ENCODE results near the gene PCBP4. TPM values are rescaled to one million over a fixed set of nuclear protein-coding genes. Genes with fewer than 3 reads are reported as not detected.

Gene PCBP4
- total RNA-seq, 1 experiment from 2014 or later: 28.7 TPM

DNA sequence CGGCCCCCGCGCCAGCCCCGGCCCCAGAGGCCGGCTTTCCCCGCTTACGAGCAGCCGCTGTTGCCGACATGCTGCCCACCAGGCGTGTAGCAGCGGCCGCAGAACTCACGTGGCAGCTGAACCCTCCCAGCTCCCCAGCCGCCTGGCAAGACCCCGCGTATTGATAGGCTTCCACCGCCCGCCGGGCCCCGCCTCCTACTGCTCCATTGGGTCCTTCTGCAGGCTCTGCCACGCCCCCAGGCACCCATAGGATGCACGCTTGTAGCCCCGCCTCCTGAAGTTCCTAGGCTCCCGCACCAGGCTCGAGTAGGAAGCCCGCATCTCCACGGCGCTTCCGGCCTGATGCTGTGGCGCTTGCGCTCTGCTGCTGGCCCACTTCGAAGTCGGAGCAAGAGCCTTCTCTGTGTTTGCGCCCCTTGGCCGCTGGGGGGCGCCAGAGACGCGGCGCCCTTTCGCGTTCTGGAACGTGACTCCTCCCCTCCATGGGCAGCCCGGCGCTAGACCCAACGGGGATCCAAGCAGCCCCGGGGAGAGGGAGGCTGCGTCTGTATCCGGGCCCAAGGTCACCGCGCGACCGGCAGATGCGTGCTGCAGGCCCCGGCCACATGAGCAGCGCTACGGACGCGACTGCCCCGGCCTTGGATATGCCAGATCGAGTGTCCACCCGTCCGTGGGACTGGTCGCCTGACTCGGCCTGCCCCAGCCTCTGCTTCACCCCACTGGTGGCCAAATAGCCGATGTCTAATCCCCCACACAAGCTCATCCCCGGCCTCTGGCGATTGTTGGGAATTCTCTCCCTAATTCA is 25.3 kb downstream of the PCBP4 start, which contains the start of the genes PARP3 and RRP9:
PARP3 (plus strand) TSS at position 566 of the 805 bp plus-strand sequence. CDS start 993 bp downstream, outside the sequence.
RRP9 (minus strand) TSS at position 107 of the 805 bp plus-strand sequence; CDS start at position 70, 37 bp downstream.
- Mint-ChIP-seq H3K9me3 (no peaks in the 10 kb centered on the region), H3K27me3 (ENCODE audit: low read depth) (no peaks in the 10 kb centered on the region; the same call in 1 of the 2 replicates), H3K4me1 (peaks cover 17% of the 10 kb centered on the region), H3K36me3 (peaks cover 27% of the 10 kb centered on the region), H3K27ac (no peak within 1 kb of the TSS), H3K4me3 (peak within 1 kb of the TSS; percentile 91)
- peak; percentile 96 for ATAC-seq
- ChIA-PET CTCF (interaction anchor here (0.6 to 3.4 kb wide), 44 partner anchors 11 to 879 kb away, joined by 3 to 49 read pairs (median 5); partner anchors contain the start of genes ABHD14A, ABHD14B, ACY1 and DUSP7), POLR2A (interaction anchor here (1.0 to 2.5 kb wide), 4 partner anchors 12 to 49 kb away, joined by 3 to 19 read pairs (median 4); partner anchors contain the start of genes ACY1 and PCBP4)
- peak; percentile 100 for DNase-seq (ENCODE audit: low spot score)
- TF ChIP-seq, protein P1, sequence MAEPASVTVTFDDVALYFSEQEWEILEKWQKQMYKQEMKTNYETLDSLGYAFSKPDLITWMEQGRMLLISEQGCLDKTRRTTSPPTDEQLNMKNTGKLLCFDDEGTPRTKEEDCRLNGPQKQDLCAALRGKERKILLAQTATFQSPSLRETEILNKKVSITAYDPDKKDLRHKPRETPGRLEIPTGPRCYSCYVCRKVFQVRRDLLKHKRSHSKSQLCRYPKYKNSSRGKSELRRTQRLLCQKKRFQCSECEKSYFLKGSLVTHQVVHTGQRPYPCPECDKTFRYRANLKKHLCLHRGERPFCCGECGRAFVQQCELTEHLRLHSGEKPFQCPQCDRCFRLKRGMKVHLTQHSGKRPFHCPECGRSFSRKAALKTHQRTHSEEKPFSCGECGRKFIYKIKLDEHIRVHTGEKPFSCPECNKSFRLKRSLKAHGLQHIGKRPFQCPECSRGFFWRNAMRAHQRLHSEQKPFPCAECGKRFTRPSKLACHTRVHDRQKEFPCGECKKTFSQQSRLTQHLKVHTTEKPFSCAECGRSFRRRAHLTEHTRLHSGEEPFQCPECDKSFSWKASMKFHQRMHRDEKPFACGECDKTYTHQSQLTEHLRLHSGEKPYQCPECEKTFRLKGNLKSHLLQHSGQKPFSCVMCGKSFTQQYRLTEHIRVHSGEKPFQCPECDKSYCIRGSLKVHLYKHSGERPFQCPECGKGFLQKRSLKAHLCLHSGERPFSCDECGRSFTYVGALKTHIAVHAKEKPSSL (CRISPR knock-in tag; conservative IDR thresholded peaks at IDR 0.05): no peak
- TF ChIP-seq ZNF396 (CRISPR knock-in tag; IDR thresholded peaks at IDR 0.05; ENCODE audit: borderline replicate concordance): no peak
- TF ChIP-seq, protein P2, sequence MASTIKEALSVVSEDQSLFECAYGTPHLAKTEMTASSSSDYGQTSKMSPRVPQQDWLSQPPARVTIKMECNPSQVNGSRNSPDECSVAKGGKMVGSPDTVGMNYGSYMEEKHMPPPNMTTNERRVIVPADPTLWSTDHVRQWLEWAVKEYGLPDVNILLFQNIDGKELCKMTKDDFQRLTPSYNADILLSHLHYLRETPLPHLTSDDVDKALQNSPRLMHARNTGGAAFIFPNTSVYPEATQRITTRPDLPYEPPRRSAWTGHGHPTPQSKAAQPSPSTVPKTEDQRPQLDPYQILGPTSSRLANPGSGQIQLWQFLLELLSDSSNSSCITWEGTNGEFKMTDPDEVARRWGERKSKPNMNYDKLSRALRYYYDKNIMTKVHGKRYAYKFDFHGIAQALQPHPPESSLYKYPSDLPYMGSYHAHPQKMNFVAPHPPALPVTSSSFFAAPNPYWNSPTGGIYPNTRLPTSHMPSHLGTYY (CRISPR knock-in tag; IDR thresholded peaks at IDR 0.05): no peak
- TF ChIP-seq FOXP1 (CRISPR knock-in tag; IDR thresholded peaks at IDR 0.05; ENCODE audit: borderline replicate concordance): 0 out of 2 replicates have a peak, but pooled peaks have one; percentile 9
- no peak for TF ChIP-seq TEAD4 (CRISPR knock-in tag; IDR thresholded peaks at IDR 0.05)
- TF ChIP-seq ZNF263 (CRISPR knock-in tag; IDR thresholded peaks at IDR 0.05; ENCODE audit: low read depth): peak; percentile 24; the same call in 1 of the 2 replicates
- TF ChIP-seq, protein P3, sequence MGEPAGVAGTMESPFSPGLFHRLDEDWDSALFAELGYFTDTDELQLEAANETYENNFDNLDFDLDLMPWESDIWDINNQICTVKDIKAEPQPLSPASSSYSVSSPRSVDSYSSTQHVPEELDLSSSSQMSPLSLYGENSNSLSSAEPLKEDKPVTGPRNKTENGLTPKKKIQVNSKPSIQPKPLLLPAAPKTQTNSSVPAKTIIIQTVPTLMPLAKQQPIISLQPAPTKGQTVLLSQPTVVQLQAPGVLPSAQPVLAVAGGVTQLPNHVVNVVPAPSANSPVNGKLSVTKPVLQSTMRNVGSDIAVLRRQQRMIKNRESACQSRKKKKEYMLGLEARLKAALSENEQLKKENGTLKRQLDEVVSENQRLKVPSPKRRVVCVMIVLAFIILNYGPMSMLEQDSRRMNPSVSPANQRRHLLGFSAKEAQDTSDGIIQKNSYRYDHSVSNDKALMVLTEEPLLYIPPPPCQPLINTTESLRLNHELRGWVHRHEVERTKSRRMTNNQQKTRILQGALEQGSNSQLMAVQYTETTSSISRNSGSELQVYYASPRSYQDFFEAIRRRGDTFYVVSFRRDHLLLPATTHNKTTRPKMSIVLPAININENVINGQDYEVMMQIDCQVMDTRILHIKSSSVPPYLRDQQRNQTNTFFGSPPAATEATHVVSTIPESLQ (CRISPR knock-in tag; IDR thresholded peaks at IDR 0.05): no peak
- TF ChIP-seq, protein P4, sequence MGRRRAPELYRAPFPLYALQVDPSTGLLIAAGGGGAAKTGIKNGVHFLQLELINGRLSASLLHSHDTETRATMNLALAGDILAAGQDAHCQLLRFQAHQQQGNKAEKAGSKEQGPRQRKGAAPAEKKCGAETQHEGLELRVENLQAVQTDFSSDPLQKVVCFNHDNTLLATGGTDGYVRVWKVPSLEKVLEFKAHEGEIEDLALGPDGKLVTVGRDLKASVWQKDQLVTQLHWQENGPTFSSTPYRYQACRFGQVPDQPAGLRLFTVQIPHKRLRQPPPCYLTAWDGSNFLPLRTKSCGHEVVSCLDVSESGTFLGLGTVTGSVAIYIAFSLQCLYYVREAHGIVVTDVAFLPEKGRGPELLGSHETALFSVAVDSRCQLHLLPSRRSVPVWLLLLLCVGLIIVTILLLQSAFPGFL (CRISPR knock-in tag; IDR thresholded peaks at IDR 0.05; ENCODE audit: borderline replicate concordance): no peak
- no peak; the same call in 1 of the 2 replicates for TF ChIP-seq NR3C1 (CRISPR knock-in tag; conservative IDR thresholded peaks at IDR 0.05; ENCODE audit: low read depth)
- TF ChIP-seq TEAD1 (CRISPR knock-in tag; IDR thresholded peaks at IDR 0.05): no peak; the same call in 1 of the 2 replicates
- TF ChIP-seq, protein P5, sequence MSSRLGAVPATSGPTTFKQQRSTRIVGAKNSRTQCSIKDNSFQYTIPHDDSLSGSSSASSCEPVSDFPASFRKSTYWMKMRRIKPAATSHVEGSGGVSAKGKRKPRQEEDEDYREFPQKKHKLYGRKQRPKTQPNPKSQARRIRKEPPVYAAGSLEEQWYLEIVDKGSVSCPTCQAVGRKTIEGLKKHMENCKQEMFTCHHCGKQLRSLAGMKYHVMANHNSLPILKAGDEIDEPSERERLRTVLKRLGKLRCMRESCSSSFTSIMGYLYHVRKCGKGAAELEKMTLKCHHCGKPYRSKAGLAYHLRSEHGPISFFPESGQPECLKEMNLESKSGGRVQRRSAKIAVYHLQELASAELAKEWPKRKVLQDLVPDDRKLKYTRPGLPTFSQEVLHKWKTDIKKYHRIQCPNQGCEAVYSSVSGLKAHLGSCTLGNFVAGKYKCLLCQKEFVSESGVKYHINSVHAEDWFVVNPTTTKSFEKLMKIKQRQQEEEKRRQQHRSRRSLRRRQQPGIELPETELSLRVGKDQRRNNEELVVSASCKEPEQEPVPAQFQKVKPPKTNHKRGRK (CRISPR knock-in tag; IDR thresholded peaks at IDR 0.05; ENCODE audit: borderline replicate concordance): no peak
- TF ChIP-seq, protein P6, sequence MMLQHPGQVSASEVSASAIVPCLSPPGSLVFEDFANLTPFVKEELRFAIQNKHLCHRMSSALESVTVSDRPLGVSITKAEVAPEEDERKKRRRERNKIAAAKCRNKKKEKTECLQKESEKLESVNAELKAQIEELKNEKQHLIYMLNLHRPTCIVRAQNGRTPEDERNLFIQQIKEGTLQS (CRISPR knock-in tag; conservative IDR thresholded peaks at IDR 0.05): no peak
- TF ChIP-seq, protein P7, sequence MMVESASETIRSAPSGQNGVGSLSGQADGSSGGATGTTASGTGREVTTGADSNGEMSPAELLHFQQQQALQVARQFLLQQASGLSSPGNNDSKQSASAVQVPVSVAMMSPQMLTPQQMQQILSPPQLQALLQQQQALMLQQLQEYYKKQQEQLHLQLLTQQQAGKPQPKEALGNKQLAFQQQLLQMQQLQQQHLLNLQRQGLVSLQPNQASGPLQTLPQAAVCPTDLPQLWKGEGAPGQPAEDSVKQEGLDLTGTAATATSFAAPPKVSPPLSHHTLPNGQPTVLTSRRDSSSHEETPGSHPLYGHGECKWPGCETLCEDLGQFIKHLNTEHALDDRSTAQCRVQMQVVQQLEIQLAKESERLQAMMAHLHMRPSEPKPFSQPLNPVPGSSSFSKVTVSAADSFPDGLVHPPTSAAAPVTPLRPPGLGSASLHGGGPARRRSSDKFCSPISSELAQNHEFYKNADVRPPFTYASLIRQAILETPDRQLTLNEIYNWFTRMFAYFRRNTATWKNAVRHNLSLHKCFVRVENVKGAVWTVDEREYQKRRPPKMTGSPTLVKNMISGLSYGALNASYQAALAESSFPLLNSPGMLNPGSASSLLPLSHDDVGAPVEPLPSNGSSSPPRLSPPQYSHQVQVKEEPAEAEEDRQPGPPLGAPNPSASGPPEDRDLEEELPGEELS (CRISPR knock-in tag; IDR thresholded peaks at IDR 0.05): 0 out of 2 replicates have a peak, but pooled peaks have one; percentile 40
- TF ChIP-seq GRHL2 (CRISPR knock-in tag; IDR thresholded peaks at IDR 0.05; ENCODE audit: insufficient replicate concordance, severe bottlenecking): no peak
- TF ChIP-seq, protein P8, sequence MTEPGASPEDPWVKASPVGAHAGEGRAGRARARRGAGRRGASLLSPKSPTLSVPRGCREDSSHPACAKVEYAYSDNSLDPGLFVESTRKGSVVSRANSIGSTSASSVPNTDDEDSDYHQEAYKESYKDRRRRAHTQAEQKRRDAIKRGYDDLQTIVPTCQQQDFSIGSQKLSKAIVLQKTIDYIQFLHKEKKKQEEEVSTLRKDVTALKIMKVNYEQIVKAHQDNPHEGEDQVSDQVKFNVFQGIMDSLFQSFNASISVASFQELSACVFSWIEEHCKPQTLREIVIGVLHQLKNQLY (CRISPR knock-in tag; IDR thresholded peaks at IDR 0.05): no peak
- TF ChIP-seq, protein P9, sequence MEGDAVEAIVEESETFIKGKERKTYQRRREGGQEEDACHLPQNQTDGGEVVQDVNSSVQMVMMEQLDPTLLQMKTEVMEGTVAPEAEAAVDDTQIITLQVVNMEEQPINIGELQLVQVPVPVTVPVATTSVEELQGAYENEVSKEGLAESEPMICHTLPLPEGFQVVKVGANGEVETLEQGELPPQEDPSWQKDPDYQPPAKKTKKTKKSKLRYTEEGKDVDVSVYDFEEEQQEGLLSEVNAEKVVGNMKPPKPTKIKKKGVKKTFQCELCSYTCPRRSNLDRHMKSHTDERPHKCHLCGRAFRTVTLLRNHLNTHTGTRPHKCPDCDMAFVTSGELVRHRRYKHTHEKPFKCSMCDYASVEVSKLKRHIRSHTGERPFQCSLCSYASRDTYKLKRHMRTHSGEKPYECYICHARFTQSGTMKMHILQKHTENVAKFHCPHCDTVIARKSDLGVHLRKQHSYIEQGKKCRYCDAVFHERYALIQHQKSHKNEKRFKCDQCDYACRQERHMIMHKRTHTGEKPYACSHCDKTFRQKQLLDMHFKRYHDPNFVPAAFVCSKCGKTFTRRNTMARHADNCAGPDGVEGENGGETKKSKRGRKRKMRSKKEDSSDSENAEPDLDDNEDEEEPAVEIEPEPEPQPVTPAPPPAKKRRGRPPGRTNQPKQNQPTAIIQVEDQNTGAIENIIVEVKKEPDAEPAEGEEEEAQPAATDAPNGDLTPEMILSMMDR (IDR thresholded peaks at IDR 0.05): peak; percentile 99
- TF ChIP-seq EMX1 (CRISPR knock-in tag; IDR thresholded peaks at IDR 0.05): no peak
- no peak for TF ChIP-seq ZNF138 (CRISPR knock-in tag; conservative IDR thresholded peaks at IDR 0.05)
- TF ChIP-seq, protein P10, sequence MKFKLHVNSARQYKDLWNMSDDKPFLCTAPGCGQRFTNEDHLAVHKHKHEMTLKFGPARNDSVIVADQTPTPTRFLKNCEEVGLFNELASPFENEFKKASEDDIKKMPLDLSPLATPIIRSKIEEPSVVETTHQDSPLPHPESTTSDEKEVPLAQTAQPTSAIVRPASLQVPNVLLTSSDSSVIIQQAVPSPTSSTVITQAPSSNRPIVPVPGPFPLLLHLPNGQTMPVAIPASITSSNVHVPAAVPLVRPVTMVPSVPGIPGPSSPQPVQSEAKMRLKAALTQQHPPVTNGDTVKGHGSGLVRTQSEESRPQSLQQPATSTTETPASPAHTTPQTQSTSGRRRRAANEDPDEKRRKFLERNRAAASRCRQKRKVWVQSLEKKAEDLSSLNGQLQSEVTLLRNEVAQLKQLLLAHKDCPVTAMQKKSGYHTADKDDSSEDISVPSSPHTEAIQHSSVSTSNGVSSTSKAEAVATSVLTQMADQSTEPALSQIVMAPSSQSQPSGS (CRISPR knock-in tag; IDR thresholded peaks at IDR 0.05; ENCODE audit: borderline replicate concordance, low read depth): no peak
